Breast epithelium (tissue), 4 donors: ENCODE measurements around the gene DDX54. TPM values are rescaled to one million over a fixed set of nuclear protein-coding genes. Genes with fewer than 3 reads are reported as not detected.

Experiments used
- DNase-seq, 2 donors: peaks; one replicate each; pipeline ENCODE4 v3.0.0-alpha.2; 2019; ENCODE audit warnings: low spot score in 2 of 2
- H3K27ac ChIP-seq, 2 donors: fragments of 200-600 bp; sonication (generic) in 1 of 2; one replicate each; pipeline ENCODE4 v1.5.1; 2016 to 2019; ENCODE audit warnings: mild to moderate bottlenecking in 1 of 2
- H3K27me3 ChIP-seq, 2 donors: fragments of 200-600 bp; sonication (generic) in 1 of 2; one replicate each; pipeline versions ENCODE4 v1.5.1 to v1.6.0; 2017 to 2019; ENCODE audit warnings: control low read depth in 1 of 2, mild to moderate bottlenecking in 1 of 2
- H3K36me3 ChIP-seq: fragments of 200-600 bp; one replicate; pipeline ENCODE4 v1.5.1; 2019
- H3K4me1 ChIP-seq, 2 donors: fragments of 200-600 bp; sonication (generic); one replicate each; pipeline ENCODE4 v1.5.1; 2016 to 2019; ENCODE audit warnings: control low read depth in 1 of 2
- H3K4me3 ChIP-seq, 3 donors: fragments of 200-600 bp; sonication (generic); 1 replicate in 2 of 3; 2 replicates in 1 of 3; pipeline ENCODE4 v1.5.1; 2016 to 2019; ENCODE audit warnings: mild to moderate bottlenecking in 3 of 3, moderate library complexity in 2 of 3
- H3K9me3 ChIP-seq, 2 donors: fragments of 200-600 bp; sonication (generic) in 1 of 2; one replicate each; pipeline ENCODE4 v1.5.1; 2016 to 2019; ENCODE audit warnings: control low read depth in 1 of 2
- CTCF ChIP-seq, 3 donors: fragments of 450-650 bp; IDR thresholded peaks; one replicate each; pipeline ENCODE4 v1.5.1; 2016 to 2017; ENCODE audit warnings: antibody characterized with exemption in 3 of 3, mild to moderate bottlenecking in 3 of 3, moderate library complexity in 3 of 3
- POLR2A ChIP-seq: fragments of 450-650 bp; IDR thresholded peaks from one replicate; pipeline ENCODE4 v1.6.1; 2016; ENCODE audit warnings: antibody characterized with exemption, mild to moderate bottlenecking, moderate library complexity
- POLR2AphosphoS5 ChIP-seq, 3 donors: sonication (generic); formaldehyde crosslinking; IDR thresholded peaks; one replicate each; pipeline ENCODE4 v1.6.1; 2017; ENCODE audit warnings: antibody characterized with exemption in 3 of 3
- intact Hi-C: fragments of 100-400 bp; cut with DNase I; formaldehyde crosslinking; loops from one replicate; pipeline ENCODE4 v1.15.1; 2023; ENCODE audit warnings: low total_unique reads
- total RNA-seq, 3 donors: library from RNA; depleted of rRNA; stranded (reverse); fragments of >200 nt; gene quantifications; one replicate each; pipeline ENCODE4 v1.1.0, GENCODE V29; 2016

Gene DDX54
- total RNA-seq, 3 donors from 2014 or later: 51.5 to 62.1 (median 60.3) TPM

GRCh38 chr12:113183030-113183589 is 2.2 kb downstream of the DDX54 start:
- intact Hi-C loops: loop anchor here (10.0 kb wide), 1 partner anchor 172 kb away; the partner anchor contains the start of gene PLBD2
- H3K9me3 ChIP-seq: no peaks in the 10 kb centered on the region
- no peak overlapping the region for H3K4me3 ChIP-seq
- peaks cover 0 to 21% of the 10 kb centered on the region in 2 donors for H3K4me1 ChIP-seq
- no peaks in the 10 kb centered on the region for H3K27me3 ChIP-seq
- no peak overlapping the region for H3K27ac ChIP-seq
- H3K36me3 ChIP-seq: no peaks in the 10 kb centered on the region
- no peak for DNase-seq
- TF ChIP-seq POLR2A: no peak
- TF ChIP-seq POLR2AphosphoS5 (IDR thresholded peaks at IDR 0.05): no peak
- TF ChIP-seq CTCF (IDR thresholded peaks at IDR 0.05): no peak

- H3K4me1 ChIP-seq: peaks cover 0 to 19% of the 10 kb centered on the region in 2 donors
- DNase-seq: no peak
- intact Hi-C loops: loop anchor here (10.0 kb wide), 1 partner anchor 173 kb away; the partner anchor contains the start of gene PLBD2
- H3K27ac ChIP-seq: no peak overlapping the region
- H3K36me3 ChIP-seq: peaks cover 9% of the 10 kb centered on the region
- peaks cover 5 to 7% of the 10 kb centered on the region in 2 donors for H3K9me3 ChIP-seq
- H3K27me3 ChIP-seq: no peaks in the 10 kb centered on the region
- TF ChIP-seq CTCF (IDR thresholded peaks at IDR 0.05) (no peak), POLR2AphosphoS5 (IDR thresholded peaks at IDR 0.05) (no peak), POLR2A (no peak)
- no peak overlapping the region for H3K4me3 ChIP-seq
These were observed 3.3 kb downstream of the DDX54 start for GRCh38 chr12:113181975-113182374.

- Histone ChIP-seq H3K27me3 (no peaks in the 10 kb centered on the region), H3K4me3 (no peak overlapping the region), H3K9me3 (peaks cover 8 to 10% of the 10 kb centered on the region in 2 donors), H3K36me3 (peaks cover 9% of the 10 kb centered on the region), H3K27ac (no peak overlapping the region), H3K4me1 (peaks cover 0 to 13% of the 10 kb centered on the region in 2 donors)
- TF ChIP-seq CTCF (IDR thresholded peaks at IDR 0.05) (no peak), POLR2A (no peak), POLR2AphosphoS5 (IDR thresholded peaks at IDR 0.05) (no peak)
- no peak for DNase-seq
- intact Hi-C loops: loop anchor here (10.0 kb wide), 1 partner anchor 174 kb away; the partner anchor contains the start of gene PLBD2
These were observed 4.9 kb downstream of the DDX54 start for GRCh38 chr12:113180333-113180732.

GRCh38 chr12:113179023-113179422 is 6.3 kb downstream of the DDX54 start:
- no peaks in the 10 kb centered on the region for H3K27me3 ChIP-seq
- peaks cover 9% of the 10 kb centered on the region for H3K36me3 ChIP-seq
- TF ChIP-seq POLR2AphosphoS5 (IDR thresholded peaks at IDR 0.05) (no peak), POLR2A (no peak), CTCF (IDR thresholded peaks at IDR 0.05) (no peak)
- DNase-seq: no peak
- H3K4me3 ChIP-seq: no peak overlapping the region
- H3K27ac ChIP-seq: no peak overlapping the region
- H3K4me1 ChIP-seq: peaks cover 0 to 8% of the 10 kb centered on the region in 2 donors
- intact Hi-C loops: no loop called here
- H3K9me3 ChIP-seq: peaks cover 8 to 10% of the 10 kb centered on the region in 2 donors

- Histone ChIP-seq H3K9me3 (peaks cover 8 to 10% of the 10 kb centered on the region in 2 donors), H3K27me3 (no peaks in the 10 kb centered on the region), H3K4me1 (no peaks in the 10 kb centered on the region), H3K36me3 (peaks cover 9% of the 10 kb centered on the region), H3K27ac (no peak overlapping the region), H3K4me3 (no peak overlapping the region)
- intact Hi-C loops: no loop called here
- DNase-seq: peak; percentile 43 to 70
- TF ChIP-seq CTCF (IDR thresholded peaks at IDR 0.05) (peak; percentile 79 to 93 (median 87)), POLR2AphosphoS5 (IDR thresholded peaks at IDR 0.05) (no peak), POLR2A (no peak)
These were observed 10.6 kb downstream of the DDX54 start for GRCh38 chr12:113174461-113175384.
